GM18873 (cell line): ENCODE data around the gene JMJD8.

Experiments used
- ATAC-seq: cut with Tn5 transposase; IDR thresholded peaks from one replicate; pipeline ENCODE4 v1.9.1; 2021; ENCODE audit warnings: mild to moderate bottlenecking, moderate library complexity, moderate number of reproducible peaks; ENCODE audit not compliant: unreplicated experiment, low FRiP score

Gene JMJD8

GRCh38 chr16:666572-666971 is 17.6 kb downstream of the JMJD8 start:
- ATAC-seq, result no peak

- no peak for ATAC-seq
Observed at GRCh38 chr16:662597-662996, 21.5 kb downstream of the JMJD8 start.

DNA sequence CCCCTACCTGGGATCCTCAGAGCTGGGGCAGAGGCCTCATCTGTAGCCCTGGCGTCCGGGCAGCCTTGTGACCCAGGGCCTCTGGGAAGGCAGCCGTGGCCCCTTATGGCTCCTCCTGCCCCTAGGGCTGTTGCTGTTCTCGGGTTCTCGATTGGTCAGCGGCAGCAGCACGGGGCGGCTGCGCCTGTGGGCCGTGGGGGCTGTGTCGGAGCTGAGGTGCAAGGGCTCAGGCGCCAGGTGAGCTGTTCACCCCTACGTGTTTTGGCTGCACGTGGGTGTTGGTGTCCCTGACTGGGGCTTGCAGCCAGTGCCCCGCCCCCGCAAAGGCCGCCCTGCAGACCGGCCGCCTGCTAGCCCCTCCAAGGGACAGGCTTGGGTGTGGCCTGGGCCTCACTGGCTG is 22.0 kb downstream of the JMJD8 start:
- no peak for ATAC-seq

GRCh38 chr16:661184-661821 is 22.8 kb downstream of the JMJD8 start:
- ATAC-seq, result no peak

GRCh38 chr16:660459-661183 is 23.5 kb downstream of the JMJD8 start:
- no peak for ATAC-seq

DNA sequence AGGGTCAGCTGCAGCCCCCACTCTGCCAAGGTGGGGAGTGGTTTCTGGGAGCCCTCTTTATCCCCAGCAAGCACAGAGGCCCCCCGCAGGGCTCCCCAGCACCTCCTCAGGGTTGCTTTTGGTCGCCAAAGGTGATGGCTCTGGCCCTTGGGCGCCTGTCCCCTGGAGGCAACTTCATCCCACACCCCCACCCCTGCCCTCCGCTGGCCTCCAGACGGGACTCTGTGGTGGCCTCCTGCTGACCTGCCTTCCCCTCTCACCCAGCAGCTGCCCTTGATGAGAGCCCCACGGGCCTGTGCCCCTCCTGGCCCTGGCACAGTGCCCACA is 24.0 kb downstream of the JMJD8 start:
- no peak for ATAC-seq

DNA sequence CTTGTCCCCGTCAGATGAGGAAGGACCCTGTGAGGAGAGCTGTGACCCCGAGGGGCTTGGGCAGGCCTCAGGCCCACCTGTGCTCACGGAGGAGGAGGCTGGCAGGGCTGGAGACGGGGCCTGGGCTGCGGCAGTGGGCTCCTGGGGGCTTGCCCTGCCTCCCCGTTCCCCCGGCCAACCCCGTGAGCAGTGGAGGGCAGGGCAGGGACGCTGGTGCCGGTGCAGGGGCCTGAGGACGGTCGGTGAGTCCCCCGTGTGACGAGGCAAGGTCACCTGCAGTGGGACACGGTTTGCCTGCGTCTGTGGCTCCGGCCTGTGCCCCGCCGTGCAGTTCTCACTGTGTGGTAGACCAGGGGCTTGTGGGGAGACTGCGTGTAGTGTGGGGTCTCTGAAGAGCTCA is 24.5 kb downstream of the JMJD8 start:
- no peak for ATAC-seq

DNA sequence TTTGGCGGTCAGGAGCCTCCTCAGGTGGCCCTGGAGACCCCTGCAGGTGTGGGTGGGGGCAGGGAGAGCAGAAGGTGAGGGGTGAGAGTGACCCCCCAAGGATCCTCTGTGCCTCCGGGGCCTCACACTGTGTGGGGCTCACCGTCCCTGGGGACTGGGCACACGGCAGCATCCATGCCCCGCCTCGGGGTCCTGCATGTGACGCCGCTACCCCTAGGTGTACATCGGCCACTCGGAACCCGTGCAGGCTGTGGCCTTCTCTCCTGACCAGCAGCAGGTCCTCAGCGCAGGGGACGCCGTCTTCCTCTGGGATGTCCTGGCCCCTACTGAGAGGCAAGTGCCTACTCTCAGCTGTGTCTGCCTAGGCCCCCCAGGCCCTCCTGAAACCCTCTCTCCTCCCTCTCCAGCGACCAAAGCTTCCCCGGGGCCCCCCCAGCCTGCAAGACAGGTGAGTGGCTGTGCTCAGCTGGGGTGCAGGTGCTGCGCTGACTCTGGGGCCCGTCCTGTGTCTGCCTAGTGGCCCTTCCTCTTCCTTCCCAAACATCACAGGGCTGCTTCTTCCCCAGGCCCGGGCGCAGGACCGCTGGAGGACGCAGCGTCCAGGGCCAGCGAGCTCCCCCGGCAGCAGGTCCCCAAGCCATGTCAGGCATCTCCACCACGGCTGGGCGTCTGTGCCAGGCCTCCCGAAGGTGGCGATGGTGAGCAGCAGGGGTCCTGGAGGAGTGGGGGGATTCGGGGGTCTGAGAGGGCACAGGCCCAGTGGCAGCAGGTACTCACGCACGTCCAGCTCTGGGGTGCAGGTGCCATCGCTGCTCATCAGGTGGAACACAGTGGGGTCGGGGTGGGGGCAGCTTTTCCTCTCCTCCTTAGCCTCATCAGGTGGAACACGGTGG is 25.2 kb downstream of the JMJD8 start:
- no peak for ATAC-seq

DNA sequence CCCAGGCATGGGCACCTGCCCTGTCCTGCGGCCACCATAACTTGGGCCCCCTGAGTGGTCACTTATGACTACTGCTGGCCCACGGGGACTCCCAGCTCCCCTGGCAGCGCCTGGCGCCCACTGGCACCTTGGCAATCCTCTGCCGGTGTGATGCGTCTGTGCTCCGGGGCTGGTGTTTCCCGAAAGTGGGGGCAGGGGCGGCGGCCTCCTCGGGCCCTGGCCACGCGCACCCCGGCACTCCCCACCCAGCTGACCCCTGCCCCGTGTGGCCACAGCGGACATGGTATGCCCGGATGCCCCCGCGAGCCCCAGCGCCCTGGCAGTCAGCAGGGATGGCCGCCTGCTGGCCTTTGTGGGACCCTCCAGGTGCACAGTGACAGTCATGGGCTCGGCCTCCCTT is 26.6 kb downstream of the JMJD8 start:
- no peak for ATAC-seq

DNA sequence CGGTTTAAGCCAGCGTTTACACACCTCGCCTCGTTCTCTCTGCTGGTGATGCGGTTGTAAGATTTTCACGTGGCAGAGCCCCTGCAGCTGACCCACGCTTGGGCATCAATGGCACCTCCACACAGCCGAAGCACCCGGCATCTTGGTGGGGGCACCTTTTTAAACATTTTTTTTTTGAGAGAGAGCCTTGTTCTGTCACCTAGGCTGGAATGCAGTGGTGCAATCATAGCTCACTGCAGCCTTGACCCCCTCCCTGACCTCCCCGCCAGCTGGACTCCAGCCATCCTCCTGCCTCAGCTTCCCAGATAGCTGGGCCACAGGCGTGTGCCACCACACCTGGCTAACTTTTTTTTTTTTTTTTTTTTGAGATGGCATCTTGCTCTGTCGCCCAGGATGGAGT is 30.1 kb downstream of the JMJD8 start:
- no peak for ATAC-seq

DNA sequence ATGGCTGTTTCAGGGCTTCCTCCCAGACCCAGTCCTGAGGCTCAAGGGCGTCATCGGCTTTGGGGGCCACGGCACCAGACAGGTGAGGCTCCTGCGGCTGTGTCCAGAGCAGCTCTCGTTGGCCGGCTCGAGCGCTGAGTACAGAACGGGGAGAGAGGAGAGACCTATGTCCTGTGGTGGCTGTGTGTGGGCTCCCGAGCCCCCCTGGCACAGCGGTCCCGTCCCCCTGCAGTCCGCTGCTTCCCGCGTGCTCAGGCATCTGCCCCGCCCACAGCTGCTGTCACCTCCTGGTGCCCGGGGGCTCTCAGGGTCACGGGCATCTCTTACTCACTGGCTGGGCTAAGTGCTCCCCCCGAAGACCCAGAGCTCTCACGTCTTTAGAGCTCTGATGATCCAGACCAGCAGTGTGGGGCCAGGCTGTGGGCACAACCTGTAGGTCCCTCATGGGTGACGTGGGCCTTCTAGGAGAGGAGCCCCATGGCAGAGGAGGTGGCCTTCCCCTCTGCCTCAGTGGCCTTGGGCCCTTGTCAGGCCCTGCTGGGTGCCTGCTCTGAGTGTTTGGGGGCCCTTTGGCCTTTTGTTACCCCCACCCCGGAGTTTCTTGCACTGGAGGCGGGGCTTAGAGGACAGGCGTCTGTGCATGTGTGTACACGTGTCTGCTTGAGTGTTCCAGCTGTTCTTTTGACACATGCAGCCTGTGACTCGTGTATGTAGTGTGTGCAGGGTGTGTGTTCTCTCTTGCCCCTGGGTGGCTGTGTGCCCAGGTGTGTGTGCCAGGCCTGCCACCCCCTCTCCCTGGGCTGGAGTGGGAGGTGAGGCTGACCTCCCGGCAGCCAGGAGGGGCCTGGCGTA is 31.5 kb downstream of the JMJD8 start:
- no peak for ATAC-seq

GRCh38 chr16:651844-652243 is 32.3 kb downstream of the JMJD8 start:
- no peak for ATAC-seq

- no peak for ATAC-seq
Observed at GRCh38 chr16:649631-650030, 34.5 kb downstream of the JMJD8 start.

DNA sequence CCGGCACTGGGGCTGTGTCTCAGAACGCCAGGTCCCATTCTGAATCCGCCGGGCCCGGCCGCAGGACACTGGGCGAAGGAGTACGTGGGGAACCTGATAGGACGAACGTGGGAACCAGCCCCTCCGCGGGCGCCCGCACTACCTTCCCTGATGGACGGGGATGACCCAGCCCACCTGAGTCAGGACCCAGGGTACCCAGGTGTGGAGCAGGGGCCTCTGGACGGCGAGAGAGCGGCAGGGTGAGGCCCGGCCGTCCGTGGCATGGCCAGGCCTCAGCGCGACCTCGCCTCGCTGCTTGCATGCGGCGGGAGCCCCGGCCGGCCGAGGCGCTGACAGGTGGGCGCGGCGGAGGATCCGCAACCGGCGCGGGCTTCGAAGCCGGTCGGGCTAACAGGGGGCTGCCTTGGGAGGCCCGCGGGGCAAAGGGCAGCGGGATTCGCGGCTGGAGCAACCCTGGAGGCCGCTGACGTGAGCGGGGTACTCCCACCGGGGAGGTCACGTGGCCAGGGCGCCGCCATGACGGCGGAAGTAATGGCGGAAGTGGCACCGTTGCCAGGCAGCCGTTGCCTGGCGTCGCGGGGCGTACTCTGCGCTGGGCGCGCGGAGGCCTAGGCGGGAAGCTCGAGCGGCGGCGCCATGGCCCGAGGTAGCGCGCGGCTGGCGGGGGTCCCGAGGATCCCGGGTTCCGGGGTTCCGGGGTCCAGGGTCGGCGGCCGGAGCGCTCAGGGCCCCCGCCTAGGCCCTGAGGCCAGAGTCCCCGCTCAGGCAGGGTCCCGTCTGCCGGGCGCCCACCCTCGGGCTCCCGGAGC is 35.1 kb downstream of the JMJD8 start, which contains the start of gene WDR90:
TSS of gene WDR90 (plus strand) at position 585 of the 809 bp plus-strand sequence. CDS start at position 637, 52 bp downstream.
- ATAC-seq, result no peak

- no peak for ATAC-seq
Observed at GRCh38 chr16:648071-648780, 35.9 kb downstream of the JMJD8 start.

- no peak for ATAC-seq
Observed at GRCh38 chr16:647173-647902, 36.8 kb downstream of the JMJD8 start.

- no peak for ATAC-seq
Observed at GRCh38 chr16:646679-647172, 37.4 kb downstream of the JMJD8 start.
